ENCODE measurements around the gene ARHGAP6.

ARHGAP6 gene

DNA sequence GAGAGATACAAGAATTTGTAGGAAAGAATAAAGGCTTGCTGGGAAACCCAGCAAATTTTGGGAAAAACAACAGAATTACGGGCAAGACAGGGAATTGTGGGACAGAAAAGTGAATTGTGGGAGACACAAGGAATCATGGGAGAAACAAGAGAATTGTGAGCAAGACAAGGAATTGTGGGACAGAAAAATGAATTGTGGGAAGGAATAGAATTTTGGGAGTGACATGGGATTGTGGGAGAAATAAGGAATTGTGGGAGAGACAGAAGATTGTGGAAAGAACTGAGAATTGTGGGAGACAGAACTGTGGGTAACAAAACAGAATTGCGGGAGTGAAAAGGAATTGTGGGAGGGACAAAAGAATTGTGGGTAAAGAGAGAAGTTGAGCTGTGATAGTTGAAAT, 555.8 kb downstream of the ARHGAP6 start:
- no peak for DNase-seq (ENCODE audit: low spot score)

DNA sequence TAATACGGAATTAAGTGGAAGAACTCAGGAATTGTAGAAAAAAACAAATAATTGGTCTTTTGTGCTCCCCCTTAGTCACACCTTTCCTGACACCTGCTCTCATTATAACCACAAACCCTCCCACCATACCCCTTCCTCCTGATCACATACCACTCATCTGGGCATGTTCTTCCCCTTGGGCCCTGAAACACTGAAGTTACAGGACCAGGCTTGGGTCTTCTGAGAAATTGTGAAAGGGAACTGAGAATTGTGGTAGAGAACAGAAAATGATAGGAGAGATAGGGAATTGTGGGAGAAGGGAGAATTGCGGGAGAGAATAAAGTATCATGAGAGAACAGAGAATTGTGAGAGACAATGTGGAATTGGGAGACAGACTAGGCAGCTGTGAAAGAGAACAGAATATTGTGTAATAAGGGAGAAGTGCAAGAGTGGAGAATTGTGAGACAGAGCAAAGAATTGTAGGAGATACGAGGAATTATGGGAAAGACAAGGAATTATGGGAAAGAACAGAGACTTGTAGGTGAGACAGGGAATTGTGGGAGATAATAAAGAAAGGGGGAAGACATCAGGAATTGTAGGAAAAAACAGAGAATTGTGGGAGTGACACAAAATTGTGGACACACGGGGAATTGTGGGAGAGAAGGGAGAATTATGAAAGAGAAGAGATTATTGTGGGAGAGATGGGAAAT, 557.3 kb downstream of the ARHGAP6 start:
- DNase-seq (ENCODE audit: low spot score) = no peak

DNA sequence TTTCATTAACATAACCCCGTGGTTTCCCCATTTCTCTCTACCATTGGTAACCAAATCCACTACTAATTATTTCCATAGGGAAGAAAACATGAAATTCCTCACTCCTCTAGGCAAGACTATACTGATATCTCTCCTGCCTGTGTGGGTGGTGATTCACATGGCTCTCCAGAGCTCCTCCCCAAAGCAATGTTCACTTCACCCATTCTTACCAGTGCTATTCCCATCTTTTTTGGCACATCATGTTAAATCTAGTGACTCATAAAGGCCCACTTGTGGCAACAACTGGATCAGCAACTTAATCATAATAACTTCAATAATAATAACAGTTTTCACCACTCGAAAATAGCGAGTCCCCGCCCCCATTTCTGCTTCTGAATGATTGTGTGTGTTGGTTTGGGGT, 560.6 kb downstream of the ARHGAP6 start:
- no peak for DNase-seq (ENCODE audit: low spot score)

DNA sequence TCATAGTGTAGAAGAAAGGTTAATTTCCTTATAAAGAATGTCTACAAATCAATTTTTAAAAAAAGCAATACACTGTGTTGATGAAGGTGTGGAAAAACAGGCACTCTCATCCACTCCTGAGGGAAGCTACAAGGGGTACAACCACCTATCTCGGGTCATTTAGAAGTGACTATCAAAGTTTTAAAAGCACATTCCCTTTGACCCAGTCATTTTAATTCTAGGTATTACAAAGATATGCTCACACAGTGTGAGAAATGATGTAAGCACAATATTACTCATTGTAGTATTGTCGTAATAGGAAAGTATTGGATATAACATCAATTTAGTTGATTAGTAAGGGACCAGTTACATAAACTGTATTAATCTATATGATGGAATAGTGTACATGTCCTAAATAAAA, 562.0 kb downstream of the ARHGAP6 start:
- no peak for DNase-seq (ENCODE audit: low spot score)

DNA sequence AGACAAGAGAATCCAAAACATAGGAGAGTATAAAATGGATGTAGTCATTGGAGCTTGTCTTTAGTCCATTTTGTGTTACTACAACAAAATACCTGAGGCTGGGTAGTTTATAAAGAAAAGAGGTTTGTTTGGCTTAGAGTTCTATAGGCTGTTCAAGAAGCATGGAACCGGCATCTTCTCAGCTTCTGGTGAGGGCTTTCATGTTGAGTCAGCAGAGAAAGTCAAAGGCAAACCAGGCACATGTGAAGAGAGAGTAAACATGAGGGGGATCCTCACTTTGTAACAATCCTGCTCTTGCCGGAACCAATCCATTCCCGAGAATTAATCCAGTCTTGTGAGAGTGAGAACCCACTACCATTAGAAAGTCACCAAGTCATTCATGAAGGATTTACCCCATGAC, 562.7 kb downstream of the ARHGAP6 start:
- no peak for DNase-seq (ENCODE audit: low spot score)

DNA sequence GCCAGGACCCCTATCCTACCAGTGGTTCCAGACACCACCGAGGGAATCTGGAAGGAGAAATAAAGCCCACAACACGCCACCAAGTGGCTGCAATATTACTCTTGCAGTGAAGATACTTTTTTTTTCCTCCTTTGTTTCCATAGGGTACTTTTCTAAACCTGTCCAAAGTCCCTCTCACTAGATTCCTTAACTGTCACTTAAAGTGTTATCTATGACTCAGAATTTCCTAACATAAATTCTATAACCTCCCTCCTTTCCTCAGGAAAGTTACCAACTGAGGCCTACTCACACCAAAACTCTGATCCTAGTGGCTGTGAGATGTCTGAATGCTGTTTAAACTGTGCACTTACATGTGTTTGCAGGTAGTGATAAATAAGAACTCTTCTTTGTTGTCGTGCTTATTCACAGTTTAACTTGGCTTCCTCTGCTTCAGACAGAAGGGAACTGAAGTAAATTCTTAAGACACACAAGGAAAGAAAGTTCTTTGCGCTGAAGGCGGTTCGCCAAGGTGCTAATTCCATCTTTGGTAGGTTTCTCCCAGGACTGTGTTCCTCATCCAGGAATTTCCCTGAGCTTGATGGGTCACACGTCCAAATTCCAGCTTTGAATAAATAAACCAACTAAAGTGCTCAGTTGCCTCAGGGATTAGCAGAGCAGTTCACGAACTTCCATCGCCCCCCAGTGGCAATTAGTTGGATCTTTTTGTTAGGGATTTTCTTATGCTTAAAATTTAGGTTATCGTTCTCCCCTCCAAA, 565.3 kb downstream of the ARHGAP6 start:
- DNase-seq (ENCODE audit: low spot score) = peak; percentile 12

DNA sequence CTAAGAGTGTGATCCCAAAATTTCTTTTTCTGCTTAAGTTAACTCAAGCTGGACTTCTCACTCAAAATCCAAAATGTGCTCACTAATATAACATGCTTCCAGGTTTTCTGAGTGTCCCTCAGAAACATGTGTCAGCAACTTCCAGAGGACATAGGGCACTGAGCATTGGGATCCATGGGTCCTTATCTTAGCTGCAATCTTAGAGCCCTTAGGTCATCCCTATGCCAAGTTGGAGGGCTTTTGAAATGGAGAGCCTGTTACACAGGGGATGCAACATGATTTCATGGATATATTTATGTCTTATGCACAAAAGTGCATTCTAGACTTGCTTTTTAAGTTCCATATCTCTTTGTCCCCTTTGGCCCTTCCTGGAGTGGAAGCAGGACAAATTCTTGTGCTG, 566.3 kb downstream of the ARHGAP6 start:
- DNase-seq (ENCODE audit: low spot score) = no peak

DNA sequence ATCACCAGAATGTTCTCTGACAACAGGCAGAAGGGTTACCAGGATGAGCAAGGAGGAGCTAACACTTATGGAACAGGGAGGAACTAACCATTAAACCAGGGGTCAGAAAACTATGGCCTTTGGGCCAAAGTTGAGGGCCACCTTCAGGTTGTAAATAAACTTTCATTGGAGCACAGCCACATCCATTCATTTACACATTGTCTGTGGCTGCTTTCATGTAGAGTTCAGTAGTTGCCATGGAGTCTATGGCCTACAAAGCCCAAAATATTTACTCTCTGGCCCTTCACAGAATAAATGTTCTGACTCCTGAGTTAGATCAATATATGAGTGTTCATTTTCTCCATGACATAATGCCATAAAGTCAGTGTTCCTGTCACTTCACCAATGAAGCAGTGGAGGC, 567.8 kb downstream of the ARHGAP6 start:
- no peak for DNase-seq (ENCODE audit: low spot score)

DNA sequence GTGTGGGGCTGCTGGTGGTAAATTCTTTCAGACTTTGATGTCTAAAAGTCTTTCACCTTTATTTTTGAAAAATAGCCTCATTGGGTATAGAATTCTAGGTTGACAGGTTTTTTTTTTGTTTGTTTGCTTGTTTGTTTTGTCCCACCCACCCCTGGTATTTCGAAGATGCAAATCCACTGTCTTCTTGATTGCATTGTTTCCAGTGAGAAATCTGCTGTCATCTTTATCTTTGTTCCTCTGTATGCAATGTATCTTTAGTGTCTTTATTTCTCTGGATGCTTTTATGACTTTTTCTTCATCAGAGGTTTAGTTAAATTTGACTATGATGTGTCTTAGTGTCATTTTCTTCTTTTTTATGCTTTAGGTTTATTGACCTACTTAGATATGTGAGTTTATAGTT, 575.9 kb downstream of the ARHGAP6 start:
- no peak for DNase-seq (ENCODE audit: low spot score)

All from LoVo (cell line).